ENCODE results near the gene NPAS2.

NPAS2 gene

DNA sequence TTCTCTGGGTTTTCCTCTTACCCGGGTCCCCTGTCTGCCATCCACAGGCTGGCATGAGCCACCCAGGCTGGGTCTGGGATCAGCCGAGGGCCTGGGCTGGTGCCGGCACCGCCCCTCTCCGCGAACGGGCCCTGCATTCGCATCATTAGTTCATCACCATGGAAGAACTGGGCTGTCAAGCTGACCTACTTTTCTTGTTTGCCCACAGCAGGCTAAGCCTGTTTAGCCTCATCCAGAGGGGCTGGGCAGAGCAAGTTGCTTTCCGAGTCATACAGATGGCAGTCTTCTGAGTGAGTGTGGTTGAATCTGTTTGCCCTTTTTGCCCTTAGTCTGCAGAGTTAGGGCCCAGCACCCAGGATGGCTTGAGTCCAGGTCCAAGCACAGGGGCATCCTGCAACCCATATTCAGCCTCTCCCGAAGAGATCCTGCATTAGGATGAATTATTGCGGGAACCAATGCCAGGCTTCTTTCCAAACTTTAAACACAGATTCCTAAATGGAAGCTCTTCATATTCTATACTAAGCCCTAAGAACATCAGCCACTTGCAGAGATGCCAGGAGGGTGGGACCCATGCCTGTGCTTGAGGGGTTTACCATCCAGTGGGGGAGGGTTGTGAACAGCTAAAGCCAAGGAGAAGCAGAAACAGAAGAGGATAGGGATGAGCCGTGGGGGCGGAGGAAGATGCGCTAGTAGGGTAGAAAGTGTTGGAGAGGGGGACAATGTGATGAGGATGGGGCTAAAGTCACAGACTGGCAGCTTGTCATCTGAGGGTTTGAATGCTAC lies 68.0 kb downstream of the NPAS2 start:
- DNase-seq: no peak

- DNase-seq: no peak
These were observed 68.7 kb downstream of the NPAS2 start for GRCh38 chr2:100888601-100889000.

- no peak for DNase-seq
These were observed 69.3 kb downstream of the NPAS2 start for GRCh38 chr2:100889286-100889685.

- no peak for DNase-seq
These were observed 72.1 kb downstream of the NPAS2 start for GRCh38 chr2:100891906-100892642.

GRCh38 chr2:100893392-100894104 lies 73.6 kb downstream of the NPAS2 start:
- no peak for DNase-seq

GRCh38 chr2:100894105-100894795 lies 74.3 kb downstream of the NPAS2 start:
- DNase-seq: no peak

- no peak for DNase-seq
These were observed 74.8 kb downstream of the NPAS2 start for GRCh38 chr2:100894796-100895156.

- DNase-seq: no peak
These were observed 75.5 kb downstream of the NPAS2 start for GRCh38 chr2:100895402-100895801.

DNA sequence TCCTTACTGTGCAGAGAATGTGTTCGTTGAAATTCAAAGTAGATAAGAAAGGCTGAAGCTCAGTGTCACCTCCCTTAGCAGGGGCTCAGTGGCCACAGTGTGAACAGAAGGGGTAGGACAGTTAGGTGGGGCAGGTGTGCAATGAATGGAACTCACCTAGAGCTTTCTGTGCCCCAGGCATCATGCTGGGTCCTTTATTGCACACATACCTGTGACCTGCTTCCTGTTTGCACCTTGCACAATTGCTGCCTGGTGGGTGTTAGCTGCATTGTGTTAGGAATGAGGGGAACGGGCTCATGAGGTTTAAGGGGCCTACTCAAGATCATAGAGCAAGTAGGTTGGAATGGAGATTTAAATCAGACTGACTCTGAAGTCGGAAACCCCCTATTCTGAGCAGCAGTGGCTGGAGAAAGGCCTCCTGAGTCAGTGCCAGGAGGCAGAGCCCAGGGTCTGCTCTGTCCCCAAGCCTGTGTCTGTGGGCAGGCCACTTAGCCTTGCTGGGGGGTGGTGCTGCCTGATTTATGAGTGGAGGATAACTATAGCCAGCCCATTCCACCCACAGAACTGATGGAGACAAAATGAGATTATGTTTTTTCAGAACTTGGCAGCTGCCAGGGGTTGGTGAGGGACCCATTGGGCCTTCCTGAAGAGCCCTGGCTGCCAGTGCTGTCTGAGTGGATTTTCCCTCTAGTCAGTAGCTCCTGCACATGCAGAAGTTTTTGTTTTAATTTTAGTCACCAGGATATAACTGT lies 76.2 kb downstream of the NPAS2 start:
- DNase-seq: no peak

DNA sequence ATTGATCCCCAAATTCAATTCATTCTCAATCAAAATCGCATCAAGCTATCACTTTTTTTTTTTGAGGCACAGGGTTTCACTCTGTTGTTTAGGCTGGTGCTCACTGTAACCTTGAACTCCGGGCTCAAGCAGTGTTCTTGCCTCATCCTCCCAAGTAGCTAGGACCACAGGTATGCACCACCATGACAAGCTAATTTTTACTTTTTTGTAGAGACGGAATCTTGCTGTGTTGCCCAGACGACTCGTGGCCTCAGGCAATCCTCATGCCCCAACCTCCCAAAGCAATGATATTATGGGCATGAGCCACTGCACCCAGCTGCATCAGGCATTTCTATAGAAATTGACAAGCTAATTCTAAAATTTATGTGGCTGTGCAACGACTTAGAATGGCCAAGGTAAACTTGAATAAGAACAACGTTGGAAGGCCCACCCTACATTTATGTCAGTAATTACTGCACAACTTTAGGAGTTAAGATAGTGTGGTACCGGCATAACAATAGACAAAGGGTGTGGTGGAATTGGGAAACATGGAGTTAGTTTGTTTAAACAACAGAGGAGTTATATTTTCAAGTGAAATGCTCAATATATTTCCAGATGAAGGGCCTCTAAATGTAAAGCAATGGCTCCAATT lies 78.2 kb downstream of the NPAS2 start:
- DNase-seq: no peak

GRCh38 chr2:100900156-100900795 lies 80.3 kb downstream of the NPAS2 start:
- DNase-seq: no peak

DNA sequence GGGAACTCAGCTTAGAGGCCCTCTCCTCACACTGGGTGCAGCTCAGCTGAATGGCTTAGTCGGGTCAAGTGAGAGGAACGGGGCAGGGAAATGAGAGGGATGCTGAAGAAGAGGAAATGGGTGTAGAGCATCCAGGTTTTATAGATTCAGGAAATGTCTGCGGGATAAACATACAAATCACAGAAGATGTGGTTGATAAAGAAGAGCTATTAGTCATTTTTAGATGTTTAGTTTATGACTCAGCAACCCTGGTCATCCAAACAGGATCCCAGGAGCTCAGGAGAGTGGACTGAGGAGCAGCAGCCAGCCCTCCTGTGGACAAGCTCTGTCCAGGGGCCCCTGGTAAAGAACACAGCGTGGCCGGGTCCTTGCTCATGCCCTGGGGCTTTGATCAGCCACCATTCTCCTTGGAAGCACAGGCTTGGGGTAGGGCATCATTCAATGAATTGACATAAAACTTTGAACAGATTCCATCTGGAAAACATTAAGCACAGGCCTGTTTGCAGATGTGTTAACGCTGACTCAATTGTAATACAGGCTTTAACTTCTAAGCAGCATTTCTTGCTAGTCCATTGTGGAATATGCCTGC lies 83.0 kb downstream of the NPAS2 start:
- no peak for DNase-seq

DNA sequence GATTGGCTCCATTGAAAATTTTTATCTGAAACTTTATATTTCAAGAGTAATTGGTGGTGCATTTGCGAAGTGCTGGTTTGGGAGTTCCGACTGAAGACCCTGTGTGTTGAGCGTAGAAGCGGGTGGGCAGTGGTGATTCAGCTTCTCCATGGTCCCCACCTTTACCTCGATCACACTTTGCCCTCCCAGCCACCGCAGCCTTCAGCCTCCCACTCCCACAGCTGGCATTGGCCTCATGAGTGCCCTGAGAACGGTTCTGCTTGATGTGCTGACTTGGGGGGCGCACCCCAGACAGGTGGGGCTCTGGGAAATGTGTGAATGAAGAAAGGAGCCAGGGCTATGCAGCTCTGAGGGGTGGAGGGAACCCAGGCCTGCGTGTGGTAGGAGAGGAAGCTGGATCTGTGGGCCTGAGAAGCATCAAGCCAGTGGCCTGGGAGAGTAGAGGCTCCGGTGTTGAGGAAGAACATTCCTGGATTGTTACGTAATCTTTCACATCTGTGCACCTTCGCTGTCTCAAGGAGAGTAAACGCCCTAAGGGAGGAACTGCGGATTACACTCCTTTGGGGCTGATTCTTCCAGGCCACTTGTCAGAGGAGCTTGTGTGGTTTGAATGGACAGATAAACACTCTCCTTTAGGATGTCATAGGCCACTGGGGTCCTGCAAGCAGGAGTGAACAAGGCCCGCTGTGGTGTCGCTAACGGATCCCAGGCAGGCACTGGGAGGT lies 83.8 kb downstream of the NPAS2 start:
- DNase-seq: no peak

DNA sequence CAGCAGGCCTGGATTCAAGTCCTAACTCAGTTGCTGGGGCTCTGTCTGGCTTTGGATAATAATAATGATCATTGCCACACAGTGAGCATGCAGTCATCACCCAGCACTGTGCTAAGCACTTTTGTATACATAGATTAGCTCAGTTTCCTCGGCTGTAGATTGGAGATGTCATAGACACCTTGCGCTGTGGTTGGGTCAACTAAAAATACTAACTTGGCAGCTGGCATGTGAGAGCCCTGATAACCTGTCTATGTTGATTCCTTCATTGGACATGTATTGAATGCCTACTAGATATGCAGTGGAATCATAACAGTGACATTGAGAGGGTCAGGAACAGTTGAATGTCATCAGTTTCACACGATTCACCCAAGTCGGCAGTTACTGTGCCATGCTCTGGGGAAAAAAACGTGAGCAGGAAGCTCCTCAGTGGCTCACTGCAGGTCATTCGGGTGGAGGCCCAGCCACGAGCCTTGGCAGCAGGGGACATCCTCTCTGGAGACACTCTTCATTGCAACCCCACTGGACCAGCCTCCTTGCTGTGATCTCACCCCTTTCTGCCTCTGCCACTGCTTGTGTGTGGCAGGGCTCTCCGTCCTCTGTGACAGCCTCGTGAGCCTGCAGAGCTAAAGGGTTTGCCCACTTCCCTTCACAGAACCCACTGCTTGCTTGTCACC lies 85.3 kb downstream of the NPAS2 start:
- DNase-seq: no peak

DNA sequence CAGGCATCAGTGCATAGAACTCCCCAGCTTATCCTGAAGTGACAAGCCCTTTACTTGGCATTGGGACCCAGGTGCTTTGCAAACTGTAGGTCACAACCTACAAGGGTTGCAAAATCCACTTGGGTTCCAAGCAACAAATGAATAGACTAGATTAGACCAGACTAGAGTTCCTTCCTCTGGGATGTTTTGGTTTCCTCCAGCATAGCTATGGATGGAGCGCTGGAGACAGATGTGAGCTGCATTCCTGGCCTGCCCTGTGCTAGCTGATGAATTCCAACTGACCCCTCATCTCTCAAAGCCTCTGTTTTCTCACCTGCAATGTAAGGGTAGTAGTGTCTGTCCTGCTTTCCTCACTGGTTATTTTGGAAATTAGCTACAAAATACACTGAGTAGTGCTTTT lies 86.2 kb downstream of the NPAS2 start:
- no peak for DNase-seq

DNA sequence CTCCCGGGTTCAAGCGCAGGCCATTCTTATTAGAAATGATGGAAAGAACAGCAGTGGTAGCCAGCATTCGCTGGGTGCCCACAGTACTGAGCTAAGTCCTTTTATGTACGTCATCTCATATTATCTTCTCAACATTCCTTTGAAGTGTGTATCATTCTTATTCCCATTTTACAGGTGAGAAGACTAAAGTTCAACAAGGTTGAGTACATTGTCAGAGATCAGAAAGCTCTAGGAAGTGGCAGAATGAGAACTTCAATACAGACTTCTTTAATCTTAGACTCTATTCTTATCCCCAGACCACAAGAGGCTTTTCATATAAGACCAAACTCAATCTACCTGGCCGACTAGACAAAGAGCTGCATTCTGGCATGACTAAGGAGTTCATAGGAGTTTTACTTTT lies 86.7 kb downstream of the NPAS2 start:
- DNase-seq: no peak

GRCh38 chr2:100907832-100908231 lies 87.9 kb downstream of the NPAS2 start:
- no peak for DNase-seq

DNA sequence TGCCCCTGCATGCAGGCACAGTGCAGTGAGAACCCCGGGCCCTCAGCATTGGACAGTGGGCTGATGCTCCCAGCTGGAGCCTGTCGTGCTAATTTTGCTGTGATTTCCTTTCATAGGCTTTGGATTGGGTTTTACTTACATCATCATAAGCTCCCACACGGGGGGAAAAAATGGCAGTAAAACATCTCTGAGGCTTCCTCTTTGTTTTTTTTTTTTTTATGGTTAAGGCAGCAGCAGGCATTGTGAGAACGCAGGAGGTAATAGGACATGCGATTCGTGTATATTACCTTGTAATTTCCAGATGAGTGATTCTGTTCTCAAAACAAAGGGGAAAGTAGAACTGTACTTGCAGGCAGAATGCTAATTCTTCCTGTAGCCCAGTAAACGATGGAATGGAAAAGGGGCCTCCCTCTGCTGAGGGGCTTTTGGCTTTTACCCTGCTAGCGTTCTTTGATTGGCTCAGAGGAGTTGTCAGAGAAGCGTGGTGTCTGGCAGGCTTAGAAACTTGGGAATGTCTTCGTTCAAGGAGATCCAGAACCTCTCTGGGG lies 89.7 kb downstream of the NPAS2 start:
- no peak for DNase-seq

DNA sequence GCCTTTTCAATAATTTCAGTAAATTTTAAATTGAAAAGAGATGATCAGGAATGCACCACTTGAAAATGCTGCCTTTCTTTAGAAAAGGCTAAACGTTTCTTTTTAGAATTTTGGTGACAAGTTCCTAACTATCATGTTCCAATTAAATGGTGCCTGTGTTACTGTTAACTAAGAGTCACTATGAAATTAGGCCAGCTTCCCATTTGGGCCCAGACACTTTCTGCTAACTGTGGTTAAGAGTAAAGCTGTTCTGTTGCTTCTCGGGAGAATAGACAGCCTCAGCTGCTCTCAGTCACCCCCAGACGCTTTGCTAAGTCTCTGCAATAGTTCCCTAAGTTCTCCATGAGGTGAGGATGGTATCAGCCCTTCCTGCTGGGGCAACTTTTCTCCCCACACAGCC lies 90.2 kb downstream of the NPAS2 start:
- DNase-seq: no peak

All from effector CD8-positive, alpha-beta T cell (primary cell).